Bronchial epithelial cell (primary cell): ENCODE results near the gene APAF1. TPM values are rescaled to one million over a fixed set of nuclear protein-coding genes. Genes with fewer than 3 reads are reported as not detected.

ENCODE experiments used
- DNase-seq: peaks from one replicate; pipeline ENCODE4 v3.0.0-alpha.2; 2010; ENCODE audit warnings: low read depth
- FAIRE-seq: peaks from 2 replicates; lab custom pipeline; 2011; peaks lifted over from hg19 to GRCh38; lab: Jason Lieb, UNC
- H3K27me3 ChIP-seq: 2 replicates; pipeline ENCODE4 v1.5.1; 2011; ENCODE audit warnings: low read length; ENCODE audit not compliant: control insufficient read depth, insufficient read depth
- H3K36me3 ChIP-seq: 2 replicates; pipeline ENCODE4 v1.5.1; 2011; ENCODE audit warnings: low read length; ENCODE audit not compliant: control insufficient read depth, insufficient read depth
- H3K4me3 ChIP-seq: 2 replicates; pipeline ENCODE4 v1.5.1; 2011; ENCODE audit warnings: mild to moderate bottlenecking, low read depth, low read length, control low read depth
- CTCF ChIP-seq: IDR thresholded peaks from 2 replicates; pipeline ENCODE4 v1.5.1; 2011; ENCODE audit warnings: mild to moderate bottlenecking, moderate library complexity, low read length, control low read depth, inconsistent platforms; ENCODE audit not compliant: insufficient read depth, severe bottlenecking
- total RNA-seq: library from RNA; depleted of rRNA; stranded (reverse); fragments of >200 nt; gene quantifications from 2 replicates; pipeline ENCODE4 v1.2.1, GENCODE V29; 2014

APAF1 gene
- total RNA-seq, 1 donor from 2014 or later: 12.4 TPM

GRCh38 chr12:98724384-98725155 lies 79.5 kb downstream of the APAF1 start:
- no peak for FAIRE-seq
- no peak for TF ChIP-seq CTCF
- Histone ChIP-seq H3K36me3 (peaks cover 10% of the 10 kb centered on the region), H3K4me3 (no peak overlapping the region), H3K27me3 (no peaks in the 10 kb centered on the region)
- no peak for DNase-seq

- DNase-seq: peak; percentile 45
- peak; percentile 44 for TF ChIP-seq CTCF
- no peak for FAIRE-seq
- no peaks in the 10 kb centered on the region for H3K27me3 ChIP-seq
- H3K36me3 ChIP-seq: peaks cover 10% of the 10 kb centered on the region
- no peak overlapping the region for H3K4me3 ChIP-seq
Measured at GRCh38 chr12:98725476-98726247, 80.6 kb downstream of the APAF1 start.

- FAIRE-seq (no peak), DNase-seq (no peak)
- TF ChIP-seq CTCF: no peak
- Histone ChIP-seq H3K4me3 (no peak overlapping the region), H3K36me3 (peaks cover 11% of the 10 kb centered on the region), H3K27me3 (no peaks in the 10 kb centered on the region)
Measured at GRCh38 chr12:98727196-98727595, 82.1 kb downstream of the APAF1 start.

- Histone ChIP-seq H3K27me3 (no peaks in the 10 kb centered on the region), H3K36me3 (peaks cover 9% of the 10 kb centered on the region), H3K4me3 (no peak overlapping the region)
- no peak for TF ChIP-seq CTCF
- no peak for FAIRE-seq
- DNase-seq: no peak
Measured at GRCh38 chr12:98730412-98730811, 85.3 kb downstream of the APAF1 start.

GRCh38 chr12:98733667-98734350 lies 88.7 kb downstream of the APAF1 start:
- no peak for FAIRE-seq
- Histone ChIP-seq H3K27me3 (no peaks in the 10 kb centered on the region), H3K36me3 (peaks cover 2% of the 10 kb centered on the region), H3K4me3 (no peak overlapping the region)
- DNase-seq: no peak
- no peak for TF ChIP-seq CTCF
